SU-DHL-6 (cell line): ENCODE data around the gene PPP1R3D.

Experiments used
- EZH2phosphoT487 ChIP-seq: fragments of 200-600 bp; sonication (generic), shearing (Covaris generic); conservative IDR thresholded peaks from 2 replicates; pipeline ENCODE4 v1.6.1; 2018; ENCODE audit warnings: mild to moderate bottlenecking, antibody characterized with exemption, low read length, moderate library complexity, mixed read lengths
- TF ChIP-seq, protein P1 (sequence below): fragments of 200-600 bp; sonication (generic); IDR thresholded peaks from one replicate; pipeline ENCODE4 v1.5.1; 2017; ENCODE audit warnings: antibody characterized with exemption, mild to moderate bottlenecking, low read length, moderate library complexity; ENCODE audit not compliant: insufficient read depth, poor library complexity, severe bottlenecking

DNA sequence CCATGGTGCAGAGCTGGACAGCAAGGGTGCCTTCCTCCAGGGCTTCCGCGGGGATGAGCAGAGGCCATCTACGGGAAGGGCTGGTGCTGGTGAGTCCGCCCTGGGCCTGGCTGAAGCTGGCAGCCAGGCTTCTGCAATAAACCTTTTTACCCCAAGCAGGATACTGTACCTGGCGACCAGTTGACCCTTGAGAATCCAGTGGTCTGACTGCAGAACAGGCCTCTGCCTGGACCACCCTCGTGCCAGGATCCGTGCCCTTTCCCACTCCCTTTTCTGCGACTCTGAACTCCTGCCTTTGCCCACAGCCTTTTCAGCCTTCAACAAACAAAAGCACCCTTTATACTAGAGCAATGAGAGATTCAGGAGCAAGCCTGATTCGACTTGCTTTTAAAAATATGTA lies 37.0 kb upstream of the PPP1R3D start:
- TF ChIP-seq, protein P1, sequence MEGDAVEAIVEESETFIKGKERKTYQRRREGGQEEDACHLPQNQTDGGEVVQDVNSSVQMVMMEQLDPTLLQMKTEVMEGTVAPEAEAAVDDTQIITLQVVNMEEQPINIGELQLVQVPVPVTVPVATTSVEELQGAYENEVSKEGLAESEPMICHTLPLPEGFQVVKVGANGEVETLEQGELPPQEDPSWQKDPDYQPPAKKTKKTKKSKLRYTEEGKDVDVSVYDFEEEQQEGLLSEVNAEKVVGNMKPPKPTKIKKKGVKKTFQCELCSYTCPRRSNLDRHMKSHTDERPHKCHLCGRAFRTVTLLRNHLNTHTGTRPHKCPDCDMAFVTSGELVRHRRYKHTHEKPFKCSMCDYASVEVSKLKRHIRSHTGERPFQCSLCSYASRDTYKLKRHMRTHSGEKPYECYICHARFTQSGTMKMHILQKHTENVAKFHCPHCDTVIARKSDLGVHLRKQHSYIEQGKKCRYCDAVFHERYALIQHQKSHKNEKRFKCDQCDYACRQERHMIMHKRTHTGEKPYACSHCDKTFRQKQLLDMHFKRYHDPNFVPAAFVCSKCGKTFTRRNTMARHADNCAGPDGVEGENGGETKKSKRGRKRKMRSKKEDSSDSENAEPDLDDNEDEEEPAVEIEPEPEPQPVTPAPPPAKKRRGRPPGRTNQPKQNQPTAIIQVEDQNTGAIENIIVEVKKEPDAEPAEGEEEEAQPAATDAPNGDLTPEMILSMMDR = no peak
- no peak for TF ChIP-seq EZH2phosphoT487
